GM12874 (cell line): ENCODE results near the gene TMEM176A.

Experiments
- TF ChIP-seq, protein P1 (sequence below): IDR thresholded peaks from 2 replicates; pipeline ENCODE4 v1.5.1; 2011; ENCODE audit warnings: low read depth, mild to moderate bottlenecking, control low read depth, low read length, moderate library complexity; ENCODE audit not compliant: insufficient read depth

Gene TMEM176A

DNA sequence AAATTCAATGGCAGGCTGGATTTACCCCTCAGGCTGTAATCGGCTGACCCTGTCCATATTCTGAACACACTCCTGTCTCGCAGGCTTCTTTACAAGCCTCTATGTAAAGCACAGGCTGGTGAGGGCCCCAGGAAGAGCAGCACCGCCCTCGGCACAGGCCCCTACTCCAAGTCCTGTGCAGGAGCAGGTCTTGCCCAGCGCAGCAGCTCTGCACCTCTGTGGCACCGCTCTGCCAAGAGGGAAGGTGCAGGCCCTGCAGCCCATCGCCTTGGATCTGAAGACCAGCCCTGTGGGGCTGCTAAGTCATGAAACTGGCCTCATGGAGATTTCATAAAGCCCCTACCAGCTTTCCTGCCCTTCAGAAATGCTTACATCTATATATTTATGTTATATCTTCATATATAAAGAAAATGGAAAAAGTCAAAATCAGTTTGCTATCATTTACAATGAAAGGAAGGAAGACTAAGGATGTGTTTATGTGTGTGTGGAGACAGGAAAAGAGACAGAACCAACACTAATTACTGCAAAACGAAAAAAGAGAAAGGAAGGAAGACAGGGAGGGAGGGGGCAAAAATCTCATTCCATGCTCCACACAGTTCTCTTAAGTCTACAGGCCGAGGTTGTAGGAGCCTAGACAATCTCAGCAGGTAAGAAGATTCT lies 10.0 kb upstream of the TMEM176A start:
- TF ChIP-seq, protein P1, sequence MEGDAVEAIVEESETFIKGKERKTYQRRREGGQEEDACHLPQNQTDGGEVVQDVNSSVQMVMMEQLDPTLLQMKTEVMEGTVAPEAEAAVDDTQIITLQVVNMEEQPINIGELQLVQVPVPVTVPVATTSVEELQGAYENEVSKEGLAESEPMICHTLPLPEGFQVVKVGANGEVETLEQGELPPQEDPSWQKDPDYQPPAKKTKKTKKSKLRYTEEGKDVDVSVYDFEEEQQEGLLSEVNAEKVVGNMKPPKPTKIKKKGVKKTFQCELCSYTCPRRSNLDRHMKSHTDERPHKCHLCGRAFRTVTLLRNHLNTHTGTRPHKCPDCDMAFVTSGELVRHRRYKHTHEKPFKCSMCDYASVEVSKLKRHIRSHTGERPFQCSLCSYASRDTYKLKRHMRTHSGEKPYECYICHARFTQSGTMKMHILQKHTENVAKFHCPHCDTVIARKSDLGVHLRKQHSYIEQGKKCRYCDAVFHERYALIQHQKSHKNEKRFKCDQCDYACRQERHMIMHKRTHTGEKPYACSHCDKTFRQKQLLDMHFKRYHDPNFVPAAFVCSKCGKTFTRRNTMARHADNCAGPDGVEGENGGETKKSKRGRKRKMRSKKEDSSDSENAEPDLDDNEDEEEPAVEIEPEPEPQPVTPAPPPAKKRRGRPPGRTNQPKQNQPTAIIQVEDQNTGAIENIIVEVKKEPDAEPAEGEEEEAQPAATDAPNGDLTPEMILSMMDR, result no peak

DNA sequence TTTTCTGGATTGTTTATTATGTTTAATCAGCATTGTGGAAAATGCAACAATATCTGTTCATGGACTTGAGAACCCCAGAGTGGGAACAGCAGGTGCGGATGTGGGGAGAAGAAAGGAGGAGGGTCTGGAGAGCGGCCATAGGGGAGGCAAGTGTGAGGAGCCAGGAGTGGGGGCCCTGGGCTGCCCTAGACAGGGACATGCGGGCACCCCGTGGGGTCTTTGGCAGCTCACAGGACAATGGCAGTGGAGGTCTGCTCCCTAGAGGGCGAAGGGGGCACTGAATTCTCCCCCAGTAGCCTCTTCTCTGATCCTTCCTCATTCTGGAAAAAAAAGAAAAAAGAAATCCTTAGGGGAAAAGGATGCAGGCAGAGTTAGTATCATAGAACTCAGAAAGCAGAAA lies 9.3 kb upstream of the TMEM176A start:
- TF ChIP-seq, protein P1, result no peak

DNA sequence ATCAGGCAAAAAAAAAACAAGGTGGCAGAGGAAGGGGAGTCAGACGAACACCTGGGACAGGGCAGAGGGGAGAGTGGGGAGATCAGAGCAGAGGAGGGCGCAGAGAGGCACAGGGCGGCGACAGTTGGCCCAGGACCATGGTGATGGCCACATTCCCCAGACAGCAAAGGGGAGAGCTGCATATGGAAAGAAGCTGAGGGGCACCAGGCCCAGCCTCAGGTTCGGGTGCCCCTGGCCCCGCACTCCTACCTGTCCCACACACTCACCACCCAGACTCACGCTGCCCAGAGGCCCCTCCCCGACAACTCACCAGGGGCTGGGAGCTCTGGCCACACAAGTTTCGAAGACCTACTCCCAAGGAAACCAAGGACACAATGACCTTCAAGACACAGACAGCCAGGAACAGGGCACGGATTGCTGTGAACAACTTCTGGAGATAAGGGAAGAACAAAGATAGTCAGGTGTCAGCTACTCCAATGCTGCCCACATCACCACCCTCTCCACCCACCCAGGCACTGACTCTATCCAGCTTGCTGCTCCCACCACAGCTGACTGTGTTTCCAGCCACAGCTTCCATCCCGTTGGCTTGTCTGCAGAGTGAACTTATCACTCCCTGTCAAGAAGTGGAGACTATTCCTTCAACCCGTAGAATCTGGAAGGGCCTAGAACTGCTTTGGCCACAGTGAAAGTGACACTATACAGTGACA lies 8.7 kb upstream of the TMEM176A start:
- TF ChIP-seq, protein P1, result no peak

- TF ChIP-seq, protein P1, result no peak
These were observed 6.9 kb upstream of the TMEM176A start for GRCh38 chr7:150793569-150794238.

GRCh38 chr7:150797661-150798060 lies 2.9 kb upstream of the TMEM176A start:
- TF ChIP-seq, protein P1, result no peak

GRCh38 chr7:150799156-150799555 lies 1.4 kb upstream of the TMEM176A start:
- TF ChIP-seq, protein P1, result no peak
